NCI-H1417 treated with DMSO at 0.1 percent for 48 hours (cell line): ENCODE data around the gene PRICKLE3.

Source experiments
- DNase-seq: peaks from one replicate; lab custom pipeline; 2025; lab: John Stamatoyannopoulos, UW

The PRICKLE3 gene

DNA sequence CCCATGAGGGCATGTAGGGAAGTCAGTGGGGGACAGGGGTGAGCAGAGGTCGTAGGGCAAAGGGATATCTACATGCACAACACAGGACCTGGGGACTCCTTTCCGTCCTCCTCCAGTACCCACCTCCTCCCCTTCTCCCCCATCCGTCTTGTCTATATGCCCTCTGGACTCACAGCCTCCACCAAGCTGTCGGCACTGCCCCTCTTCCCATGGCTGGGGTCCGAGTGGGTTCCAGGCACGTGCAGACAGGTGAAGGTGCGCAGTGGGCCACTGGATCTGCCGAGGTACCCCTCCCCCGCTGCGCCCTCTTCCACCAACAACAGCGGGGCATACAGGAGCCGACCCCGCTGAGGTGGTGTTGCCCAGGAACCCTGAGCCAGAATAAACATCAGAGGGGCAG is 19.3 kb upstream of the PRICKLE3 start:
- DNase-seq = no peak

DNA sequence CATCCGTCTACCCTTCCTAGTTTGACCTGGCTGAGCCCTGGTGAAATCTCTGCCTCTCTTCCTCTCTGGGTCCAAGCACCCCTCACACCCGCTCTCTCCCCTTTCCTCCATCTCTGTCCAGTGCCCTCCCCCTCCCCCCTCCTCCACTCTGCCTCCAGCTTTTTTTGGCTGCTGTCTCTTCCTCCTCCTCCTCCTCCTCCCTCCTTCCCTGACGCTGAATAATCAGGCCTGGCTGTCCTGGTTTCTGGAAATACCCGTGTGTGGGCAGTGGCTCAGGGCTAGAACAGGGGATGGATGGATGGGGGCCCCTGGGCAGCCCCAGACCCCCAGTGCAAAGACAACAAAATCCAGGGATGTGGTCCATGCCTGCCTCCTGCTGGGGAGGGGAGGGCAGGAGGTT is 18.5 kb upstream of the PRICKLE3 start:
- no peak for DNase-seq

DNA sequence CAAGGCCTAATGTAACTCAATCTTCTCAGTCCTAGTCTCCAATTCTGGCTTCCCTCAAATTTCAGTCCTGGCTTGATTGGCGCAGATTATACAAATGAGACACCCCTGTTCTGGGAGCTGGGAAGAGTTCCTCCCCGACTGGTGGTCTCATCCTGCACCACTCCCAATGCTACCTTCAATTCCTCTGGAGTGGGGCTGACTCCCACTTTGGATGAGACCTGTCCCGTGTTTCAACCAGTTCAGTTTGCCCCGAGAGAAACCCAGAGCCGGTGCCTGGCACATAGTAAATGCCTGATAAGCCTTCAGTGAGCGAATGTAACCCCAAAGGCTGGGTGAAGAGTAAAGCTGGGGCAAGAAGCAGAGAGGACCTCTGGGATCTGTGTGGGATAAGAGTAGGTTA is 17.8 kb upstream of the PRICKLE3 start:
- no peak for DNase-seq

DNA sequence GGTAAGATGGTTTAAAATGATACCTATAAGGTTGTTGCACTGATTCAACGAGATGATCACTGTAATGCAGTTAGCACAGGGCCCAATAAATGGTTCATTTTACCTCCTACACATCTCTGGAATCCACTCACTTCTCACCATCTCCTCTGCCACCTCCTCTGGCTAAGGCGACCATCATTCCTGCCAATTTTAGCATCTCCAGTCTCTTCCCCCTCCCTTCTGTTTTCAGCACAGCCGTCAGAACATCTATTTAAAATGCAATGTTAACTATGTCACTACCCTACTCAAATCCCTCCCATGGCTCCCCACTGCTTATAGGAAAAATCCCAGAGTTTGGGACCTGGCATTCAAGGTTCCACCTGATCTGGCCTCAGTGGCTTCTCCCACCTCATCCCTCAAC is 17.4 kb upstream of the PRICKLE3 start:
- DNase-seq = no peak

DNA sequence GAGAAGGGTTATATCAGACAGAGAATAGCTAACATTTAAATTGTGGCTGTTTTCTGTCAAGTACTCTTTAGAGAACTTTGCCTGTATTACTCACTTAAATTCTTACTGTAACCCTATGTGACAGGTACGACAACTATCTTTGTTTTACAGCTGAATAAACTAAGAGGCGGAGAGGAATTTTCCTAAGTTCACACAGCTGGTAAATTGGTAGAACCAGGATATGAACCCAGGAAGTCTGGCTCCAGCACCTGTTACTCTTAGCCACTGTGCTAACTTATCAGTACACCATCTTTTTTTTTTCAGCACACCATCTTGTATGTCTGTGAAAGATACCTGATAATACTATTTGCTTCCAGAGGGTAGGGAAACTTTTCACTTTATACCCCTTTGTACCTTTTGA is 15.8 kb upstream of the PRICKLE3 start:
- no peak for DNase-seq

DNA sequence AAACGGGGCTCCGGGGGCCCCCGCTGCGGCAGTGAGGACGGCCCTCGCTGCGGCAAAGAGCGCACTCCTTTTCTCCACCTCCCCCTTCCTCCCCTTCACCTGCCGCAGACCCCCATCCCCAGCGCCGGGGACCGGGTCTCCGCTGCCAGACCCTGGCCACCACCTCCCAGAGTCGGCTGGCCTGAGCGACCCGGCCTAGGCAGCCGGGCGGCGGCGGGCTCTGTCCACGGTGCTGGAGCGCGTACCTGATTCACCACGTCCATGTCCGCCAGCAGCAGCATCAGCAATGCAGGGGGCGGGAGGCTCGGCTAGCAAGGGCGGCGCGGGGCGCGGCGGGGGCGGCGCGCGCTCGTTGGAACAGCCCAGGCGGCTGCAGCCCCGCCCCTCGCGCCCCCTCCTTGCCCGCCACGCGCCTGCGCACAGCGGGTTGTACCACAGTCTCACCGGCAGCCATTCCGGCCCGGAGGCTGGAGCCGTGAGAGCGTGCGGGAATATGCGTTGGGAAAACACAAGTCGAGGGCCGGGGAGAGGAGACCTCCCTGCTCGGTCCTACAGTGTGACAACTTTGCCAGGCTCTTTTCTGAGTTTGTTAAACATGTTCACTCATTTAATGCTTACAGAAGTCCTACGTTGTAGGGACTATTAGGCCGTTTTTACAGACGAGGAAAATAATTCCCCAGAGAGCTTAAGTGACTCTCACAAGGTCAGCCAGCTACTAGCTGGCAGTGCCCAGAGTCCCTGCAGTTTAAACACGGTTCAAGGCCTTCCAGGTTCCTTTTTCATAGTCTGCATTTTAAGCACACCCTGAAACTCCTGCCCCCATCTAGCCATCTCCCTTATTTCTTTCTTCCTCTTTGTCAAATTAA is 14.0 kb upstream of the PRICKLE3 start, which contains the start of gene SYP:
TSS of gene SYP (minus strand) at position 288 of the 866 bp plus-strand sequence. CDS start at position 281, 7 bp downstream.
- no peak for DNase-seq

DNA sequence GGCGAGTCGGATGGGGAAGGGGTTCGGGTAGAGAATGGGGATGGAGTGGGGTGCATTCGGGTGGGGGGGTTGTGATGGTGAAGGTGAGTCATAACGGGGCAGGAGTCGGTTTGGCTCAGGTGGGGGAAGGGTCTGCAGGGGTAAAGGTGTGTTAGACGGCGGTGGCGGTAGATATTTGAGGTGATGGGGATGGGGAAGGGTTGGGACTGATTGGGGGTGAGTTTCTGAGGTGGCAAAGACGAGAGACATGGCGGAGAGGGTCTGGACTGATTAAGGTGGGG is 13.1 kb upstream of the PRICKLE3 start:
- DNase-seq = no peak

DNA sequence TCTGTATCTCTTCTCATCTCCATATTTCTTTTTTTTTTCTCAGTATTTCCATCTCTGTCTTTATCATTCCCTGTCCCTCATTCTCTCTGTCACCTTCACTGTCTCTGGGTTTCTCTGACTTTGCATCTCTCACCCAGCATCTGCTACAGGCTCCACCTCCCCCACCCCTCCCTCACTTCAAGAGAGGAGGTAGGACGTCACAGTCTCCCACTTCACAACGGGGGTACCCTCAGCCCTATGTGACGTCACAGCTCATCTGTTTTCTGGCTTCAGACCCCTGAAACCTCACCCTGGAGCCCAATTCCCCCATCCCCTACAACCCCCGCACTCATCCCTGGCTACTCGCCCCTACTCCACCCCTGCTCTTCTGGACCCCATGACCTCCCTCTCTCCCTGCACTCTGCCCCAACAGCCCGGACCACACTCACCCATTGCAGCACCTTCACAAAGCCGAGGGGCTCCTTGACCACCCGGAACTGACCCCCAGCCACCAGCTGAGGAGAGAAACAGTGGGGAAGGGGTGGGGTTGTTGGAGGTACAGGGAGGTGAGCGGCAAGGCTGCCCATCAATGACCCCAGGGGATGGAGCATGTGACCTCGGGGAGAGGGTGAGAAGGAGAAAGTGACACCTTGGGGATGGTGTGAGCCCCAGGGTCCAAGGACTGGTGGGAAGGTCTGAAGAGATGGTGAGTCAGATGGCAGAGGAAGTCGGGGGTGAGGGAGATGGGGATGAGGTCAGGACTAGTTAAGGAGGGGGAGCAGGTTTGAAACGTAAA is 12.6 kb upstream of the PRICKLE3 start:
- DNase-seq = no peak

DNA sequence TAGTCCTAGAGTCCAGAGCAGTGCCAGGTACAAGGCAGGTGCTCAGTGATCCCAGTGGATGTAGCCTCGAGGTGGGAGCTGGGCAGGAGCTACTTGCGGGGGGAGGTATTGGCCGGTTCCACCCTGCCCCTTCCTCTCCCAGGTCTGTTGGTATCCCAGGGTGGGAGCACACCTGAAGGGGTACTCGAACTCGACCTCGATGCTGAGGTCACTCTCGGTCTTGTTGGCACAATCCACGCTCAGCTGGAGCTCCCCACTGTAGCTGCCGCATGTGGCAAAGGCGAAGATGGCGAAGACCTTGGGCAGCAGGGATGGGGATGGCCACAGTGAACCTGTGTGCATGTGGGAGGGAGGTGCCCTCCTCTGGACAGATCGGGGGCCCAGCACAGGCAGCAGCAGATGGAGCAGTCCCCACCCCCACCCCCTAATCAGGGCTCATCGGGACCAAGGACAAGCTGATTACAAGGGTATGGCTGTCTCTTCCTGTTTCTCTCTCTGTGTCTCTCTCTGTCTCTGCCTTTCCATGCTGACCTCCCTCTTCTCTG is 11.4 kb upstream of the PRICKLE3 start:
- DNase-seq = no peak

DNA sequence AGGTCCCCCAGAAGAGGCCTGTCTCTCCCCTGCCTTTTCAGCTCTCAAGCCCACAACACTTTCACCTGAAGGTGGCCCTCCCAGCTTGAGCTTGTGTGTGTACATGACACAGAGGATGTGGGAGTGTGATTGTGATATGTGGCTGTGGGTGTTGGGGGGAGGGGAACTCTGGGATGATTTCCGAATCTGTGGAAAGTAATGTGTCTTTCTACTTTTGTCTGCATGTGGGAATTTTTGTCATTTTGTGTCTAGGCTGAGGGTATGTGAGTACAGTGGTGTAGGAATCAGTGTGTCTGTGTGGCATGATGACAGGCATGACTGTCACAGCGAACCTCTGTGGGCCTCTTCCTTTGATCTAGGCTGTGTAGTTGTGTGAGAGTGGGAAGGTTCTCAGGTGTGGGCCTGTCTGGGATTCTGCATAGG is 7.4 kb upstream of the PRICKLE3 start:
- DNase-seq = no peak

DNA sequence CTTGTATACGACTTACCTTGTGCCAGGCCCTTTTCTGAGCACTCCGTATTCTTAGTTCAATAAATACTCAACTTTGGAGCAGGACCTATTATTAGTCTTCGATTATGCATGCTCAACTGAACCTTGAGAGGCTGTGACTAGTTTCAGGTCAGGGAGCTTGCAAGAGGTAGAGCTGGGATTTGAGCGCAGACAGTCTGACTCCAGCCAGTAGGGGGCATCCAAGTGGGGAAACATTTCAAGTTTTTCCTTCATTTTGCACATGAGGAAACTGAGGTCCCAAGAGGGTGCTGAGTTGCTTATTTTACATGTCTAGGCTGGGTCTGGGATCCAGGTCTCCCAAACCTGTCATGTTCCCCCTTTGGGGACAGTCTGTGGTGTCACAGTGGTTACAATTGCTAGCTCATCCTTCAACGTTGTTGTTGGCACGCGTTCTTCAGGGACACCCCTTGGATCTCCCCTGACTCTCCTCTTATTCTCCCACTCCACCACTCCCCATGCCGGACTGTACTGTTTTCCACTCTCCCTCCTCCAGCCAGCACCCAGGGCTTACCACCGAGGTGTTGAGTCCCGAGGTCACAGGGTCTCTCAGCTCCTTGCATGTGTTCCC is 6.7 kb upstream of the PRICKLE3 start:
- DNase-seq = no peak

DNA sequence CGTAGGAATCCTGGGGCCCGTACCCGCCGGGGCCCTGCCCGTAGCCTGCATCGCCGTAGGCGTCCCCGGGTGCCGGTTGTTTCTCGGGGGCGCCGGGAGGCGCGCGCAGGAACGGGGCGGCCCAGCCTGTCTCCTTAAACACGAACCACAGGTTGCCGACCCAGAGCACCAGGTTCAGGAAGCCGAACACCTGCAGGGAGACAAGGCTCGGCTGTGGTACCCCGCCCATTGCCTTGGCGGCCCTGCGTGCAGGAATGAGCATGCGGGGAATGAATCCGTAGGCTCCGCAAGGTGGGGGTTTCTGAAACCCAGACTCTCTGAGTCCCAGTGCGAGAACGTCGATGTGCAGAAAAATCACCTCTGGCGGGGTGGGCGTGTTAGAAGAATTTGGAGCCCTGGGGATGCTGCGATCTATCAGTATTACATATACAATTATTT is 5.4 kb upstream of the PRICKLE3 start:
- no peak for DNase-seq

DNA sequence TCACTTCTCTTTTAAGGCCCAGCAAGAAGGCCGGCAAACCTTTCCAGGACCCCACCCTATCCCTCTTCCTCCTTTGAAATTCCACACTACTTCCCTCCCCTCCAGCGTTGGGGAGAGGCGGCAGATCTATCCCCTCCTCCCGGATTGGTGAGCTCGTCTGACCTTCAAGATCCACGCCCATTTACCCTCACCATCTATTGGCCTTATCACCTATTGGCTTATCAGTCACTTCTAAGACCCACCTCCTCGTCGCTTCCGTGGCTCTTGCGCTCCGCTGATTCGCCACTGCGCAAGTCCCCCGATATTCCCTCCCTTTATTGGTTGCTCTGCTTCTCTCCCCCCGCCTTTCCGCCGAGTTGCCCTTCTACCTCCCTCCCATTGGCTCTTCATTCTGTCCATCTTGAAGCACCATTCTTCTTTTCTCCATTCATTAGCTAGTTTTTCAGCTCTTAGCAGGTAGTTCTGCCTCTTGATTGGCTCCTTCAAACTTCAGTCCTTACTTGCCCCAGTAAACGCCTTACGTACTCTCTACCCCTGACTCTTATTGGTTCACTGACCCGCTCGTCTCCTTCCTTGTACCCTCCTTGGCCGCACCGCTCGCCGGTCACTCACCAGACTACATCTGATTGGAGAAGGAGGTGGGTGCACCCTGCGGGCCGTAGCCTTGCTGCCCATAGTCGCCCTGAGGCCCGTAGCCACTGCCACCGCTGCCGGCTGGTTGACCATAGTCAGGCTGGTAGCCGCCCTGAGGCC is 4.8 kb upstream of the PRICKLE3 start:
- peak; percentile 100 for DNase-seq

DNA sequence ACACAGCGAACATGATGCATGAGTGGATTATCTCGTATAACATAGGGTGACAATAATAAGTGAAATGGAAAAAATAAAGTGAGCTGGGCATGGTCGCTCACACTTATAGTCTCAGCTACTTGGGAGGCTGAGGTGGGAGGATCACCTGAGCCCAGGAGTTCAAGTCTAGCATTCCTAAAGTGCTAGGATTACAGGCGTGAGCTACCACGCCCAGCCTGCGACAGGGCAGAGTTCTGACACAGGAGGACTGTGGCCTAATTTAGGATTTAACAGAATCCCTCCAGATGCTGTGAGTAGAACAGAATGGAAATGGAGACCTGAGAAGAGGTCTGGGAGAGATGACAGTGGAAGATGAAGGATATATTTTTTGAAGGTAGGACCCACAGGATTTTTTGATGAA is 3.4 kb upstream of the PRICKLE3 start:
- no peak for DNase-seq

DNA sequence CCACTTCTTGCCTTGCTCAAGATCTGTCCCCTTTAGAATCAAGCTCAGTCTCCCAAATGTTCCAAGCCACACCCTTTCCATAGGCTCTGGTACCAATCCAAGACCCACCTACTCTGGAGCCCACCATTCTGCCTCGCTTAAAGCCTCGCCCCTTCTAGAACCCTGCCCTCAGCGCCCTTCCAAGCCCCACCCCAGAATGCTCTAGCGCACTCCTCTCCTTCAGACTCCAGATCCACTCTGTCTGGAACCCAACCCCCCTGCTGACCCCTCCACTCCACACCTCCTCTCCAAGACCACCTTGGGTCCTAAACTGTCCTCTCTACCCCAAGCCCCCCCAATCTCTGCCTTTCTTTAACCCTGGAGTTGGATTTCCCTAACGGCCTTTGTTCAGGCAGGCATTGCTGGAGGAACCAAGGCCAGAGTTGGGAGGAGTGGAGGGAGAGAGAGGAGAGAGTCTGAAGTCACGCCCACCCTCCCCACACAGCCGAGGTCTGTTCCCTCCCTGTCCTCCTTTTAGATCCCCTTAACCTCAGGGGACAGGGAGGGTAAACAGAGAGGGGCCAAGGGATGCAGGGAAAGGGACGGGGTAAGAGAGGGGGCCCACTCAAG is 2.4 kb upstream of the PRICKLE3 start:
- DNase-seq = no peak

DNA sequence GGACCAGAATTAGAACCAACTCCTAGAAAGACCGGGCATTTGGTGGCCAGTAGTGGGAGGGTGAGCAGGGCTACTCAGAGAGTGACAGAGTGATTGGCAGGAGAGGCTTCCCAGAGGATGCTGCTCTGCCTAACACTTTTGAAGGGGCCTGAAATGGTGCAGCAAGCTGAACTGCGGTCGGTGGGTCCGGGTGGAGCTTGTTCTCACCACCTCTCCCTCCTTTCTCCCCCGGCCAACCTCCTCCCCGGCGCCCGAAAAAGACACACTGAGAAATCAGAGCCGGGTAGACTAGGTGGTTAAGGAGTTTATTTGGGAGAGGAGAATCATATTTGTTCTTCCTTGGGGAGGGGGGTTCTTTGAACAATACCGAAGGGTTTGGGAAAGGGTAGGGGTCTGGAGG is 1.4 kb upstream of the PRICKLE3 start:
- DNase-seq = no peak

DNA sequence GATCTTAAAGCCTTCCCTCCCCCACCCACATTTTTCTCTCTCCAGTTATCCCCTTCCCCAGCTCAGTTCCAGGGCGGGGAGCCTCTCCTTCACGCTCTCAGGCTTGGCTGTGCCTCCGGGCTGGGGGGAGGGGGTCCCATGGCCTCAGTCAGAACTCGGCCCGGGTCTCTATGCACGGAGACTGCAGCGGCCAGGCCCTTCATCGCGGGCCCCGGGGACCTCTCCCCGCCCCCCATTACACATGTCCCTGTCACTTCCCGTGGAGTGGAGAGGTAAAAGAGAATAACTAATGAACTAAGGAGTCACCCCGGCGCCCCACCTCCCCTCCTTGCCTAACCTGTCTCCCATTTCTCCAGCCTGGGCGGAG is 838 bp upstream of the PRICKLE3 start:
- DNase-seq = no peak

DNA sequence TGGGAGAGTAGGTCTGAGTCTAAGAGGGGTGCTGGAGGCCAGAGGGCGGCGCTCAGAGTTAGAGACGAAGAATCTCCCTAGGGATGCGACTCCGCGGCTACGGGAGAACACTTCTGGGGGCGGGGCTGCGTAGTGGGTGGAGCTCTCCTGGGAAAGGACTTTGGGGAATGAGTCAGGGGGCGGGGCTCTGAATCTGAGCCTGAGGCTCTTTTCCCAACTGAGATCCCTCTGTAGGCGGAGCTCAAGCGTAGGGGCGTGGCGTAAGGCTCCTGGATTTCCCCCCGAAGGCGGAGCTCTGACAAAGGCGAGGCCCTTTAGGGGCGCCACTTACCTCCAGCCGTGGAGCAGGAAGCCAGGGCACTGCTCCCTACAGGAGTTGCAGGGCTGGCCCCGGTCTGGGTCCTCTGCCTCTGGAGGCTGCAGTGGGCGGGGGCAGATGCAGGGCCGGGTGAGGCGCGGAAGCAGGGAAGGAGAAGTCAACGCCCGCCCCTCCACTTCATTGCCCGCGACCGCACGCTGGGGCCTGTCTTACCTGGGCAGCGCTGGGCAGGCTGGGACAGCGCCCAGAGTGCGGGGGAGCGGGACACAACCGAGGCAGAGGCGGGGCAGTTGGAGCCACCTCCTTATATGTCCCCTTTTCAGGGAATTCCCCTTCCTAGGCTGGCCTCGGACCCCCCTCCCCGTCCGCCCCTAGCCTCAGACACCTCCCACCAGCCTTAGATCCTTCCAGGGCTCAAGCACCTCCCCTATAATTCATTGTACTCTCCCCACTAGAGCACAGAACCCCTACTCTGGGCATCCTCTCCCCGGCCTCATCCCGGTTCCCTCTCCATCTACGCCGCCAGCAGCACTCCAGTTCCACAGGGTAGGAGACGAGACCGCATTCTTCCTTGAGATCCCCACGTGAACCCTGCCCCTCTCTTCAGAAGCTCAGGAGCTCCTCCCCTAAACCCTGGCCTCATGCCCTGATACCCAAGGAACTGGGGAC is 1.6 kb downstream of the PRICKLE3 start:
- peak; percentile 69 for DNase-seq

DNA sequence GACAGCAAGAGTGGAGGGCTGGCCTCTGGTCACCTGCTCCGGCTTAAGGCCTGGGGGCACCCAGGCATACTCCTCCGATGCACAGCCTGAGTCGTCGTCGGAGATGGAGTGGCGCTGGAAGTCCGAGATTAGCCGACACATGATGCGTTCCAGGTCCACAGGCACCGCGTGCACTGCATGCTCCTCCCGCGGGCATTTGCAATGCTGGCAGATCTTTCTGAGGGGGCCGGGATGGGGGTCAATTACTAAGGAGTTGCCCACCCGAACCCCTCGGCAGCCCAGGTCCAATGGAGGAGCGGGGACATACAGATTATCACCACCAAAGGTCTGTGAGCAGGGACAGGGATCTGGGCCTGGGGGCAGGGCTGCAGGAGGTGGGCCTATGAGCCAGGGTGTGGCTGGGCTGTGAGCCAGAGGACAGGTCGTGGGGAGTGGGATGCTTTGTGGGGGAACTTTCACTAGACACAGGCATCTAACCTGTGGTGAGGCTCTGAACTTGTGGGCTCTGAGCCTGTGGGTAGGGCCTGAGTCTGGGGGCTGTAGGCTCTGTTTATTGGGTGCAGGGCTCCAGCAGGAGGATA is 2.4 kb downstream of the PRICKLE3 start:
- no peak for DNase-seq

DNA sequence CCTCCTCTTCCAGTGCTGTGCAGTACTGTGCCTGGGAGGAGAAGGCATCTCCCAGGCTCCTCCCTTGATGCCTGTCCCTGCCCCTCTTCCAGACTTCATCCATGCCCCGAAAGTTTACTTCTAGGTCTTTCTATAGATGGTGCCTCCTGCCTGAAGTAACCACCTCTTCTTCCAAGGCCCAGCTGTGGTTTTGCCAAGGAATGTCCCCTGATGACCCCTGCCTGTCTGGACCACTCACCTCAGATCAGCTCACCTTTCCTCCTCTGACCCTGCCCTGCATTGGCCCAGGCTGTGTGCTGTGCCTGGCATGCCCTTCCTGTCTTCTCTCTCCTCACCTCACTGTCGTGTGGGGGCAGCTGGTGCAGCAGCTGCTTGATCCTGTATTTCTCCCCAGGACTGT is 6.8 kb downstream of the PRICKLE3 start:
- no peak for DNase-seq
